HG02981 (cell line): ENCODE measurements around the gene ZNF282.

Experiments
- ATAC-seq: cut with Tn5 transposase; IDR thresholded peaks from one replicate; pipeline ENCODE4 v1.9.1; 2021; ENCODE audit warnings: mild to moderate bottlenecking, moderate library complexity; ENCODE audit not compliant: unreplicated experiment

The ZNF282 gene

DNA sequence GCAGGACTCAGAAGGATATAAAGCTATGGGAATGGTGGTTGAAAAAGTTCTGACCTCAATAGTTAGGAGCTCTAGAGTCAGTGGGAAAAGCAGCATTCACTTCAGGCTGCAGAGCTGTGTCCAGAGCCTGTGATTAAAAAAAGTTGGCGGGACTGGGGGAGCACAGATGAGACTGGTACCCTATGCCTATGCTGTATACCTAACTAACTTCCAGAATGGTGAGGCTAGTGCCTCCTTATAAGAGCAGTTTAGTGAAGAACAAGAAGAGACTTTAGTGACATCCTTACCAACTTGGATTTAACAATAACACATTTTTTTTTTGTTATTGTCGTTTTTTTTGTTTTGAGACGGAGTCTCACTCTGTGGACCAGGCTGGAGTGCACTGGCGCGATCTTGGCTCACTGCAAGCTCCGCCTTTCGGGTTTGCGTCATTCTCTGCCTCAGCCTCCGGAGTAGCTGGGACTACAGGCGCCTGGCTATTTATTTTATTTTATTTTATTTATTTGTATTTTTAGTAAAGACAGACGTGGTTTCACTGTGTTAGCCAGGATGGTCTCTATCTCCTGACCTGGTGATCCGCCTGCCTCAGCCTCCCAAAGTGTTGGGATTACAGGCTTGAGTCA is 6.6 kb upstream of the ZNF282 start:
- no peak for ATAC-seq

- ATAC-seq: no peak
Measured at GRCh38 chr7:149191851-149192250, 3.5 kb upstream of the ZNF282 start.

- no peak for ATAC-seq
Measured at GRCh38 chr7:149194799-149195179, 557 bp upstream of the ZNF282 start.

DNA sequence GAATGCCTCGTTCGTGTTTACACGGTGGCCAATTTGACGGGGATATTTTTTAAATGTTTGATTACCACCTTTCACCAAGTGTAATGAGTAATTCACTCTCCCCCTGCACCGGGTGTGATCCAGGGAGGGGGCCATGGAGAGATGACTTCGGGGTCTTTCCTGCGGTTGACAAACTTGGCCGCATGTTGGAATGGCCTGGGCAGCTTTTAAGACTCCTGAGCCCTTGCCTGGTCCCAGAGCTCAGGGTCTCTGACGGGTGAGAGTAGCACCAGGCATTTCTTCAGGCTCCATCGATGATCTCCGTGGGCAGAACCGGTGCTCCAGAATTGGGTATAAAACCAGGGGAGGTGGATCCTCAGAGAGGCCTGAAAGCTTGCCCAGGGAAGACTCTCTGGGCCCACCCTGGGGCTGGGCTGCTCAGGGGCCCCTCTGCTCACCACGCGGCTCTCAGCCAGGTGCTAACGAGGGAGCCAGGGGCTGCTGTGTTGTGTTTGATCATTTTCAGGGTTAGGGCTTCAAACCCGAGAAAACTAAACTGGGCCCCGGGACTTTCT is 882 bp downstream of the ZNF282 start:
- peak; percentile 7 for ATAC-seq

GRCh38 chr7:149196705-149197171 is 1.4 kb downstream of the ZNF282 start:
- ATAC-seq: peak; percentile 7

DNA sequence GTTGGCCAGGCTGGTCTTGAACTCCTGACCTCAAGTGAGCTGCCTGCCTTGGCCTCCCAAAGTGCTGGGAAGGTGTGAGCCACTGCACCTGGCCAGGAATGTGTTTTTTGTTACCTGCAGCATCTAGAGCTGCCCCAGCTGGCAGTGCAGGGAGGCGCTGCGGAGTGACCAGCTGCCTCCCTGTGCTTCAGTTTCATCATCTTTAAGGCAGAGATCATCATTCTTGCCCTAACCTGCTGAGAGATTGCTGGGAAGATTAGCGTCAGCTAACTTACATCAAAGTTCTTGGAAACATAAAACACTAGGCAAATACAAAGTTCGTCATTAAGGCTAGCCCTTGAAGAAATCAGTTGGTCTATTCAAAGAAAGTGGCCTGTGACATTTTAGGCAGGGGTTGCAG is 2.3 kb downstream of the ZNF282 start:
- ATAC-seq: no peak

DNA sequence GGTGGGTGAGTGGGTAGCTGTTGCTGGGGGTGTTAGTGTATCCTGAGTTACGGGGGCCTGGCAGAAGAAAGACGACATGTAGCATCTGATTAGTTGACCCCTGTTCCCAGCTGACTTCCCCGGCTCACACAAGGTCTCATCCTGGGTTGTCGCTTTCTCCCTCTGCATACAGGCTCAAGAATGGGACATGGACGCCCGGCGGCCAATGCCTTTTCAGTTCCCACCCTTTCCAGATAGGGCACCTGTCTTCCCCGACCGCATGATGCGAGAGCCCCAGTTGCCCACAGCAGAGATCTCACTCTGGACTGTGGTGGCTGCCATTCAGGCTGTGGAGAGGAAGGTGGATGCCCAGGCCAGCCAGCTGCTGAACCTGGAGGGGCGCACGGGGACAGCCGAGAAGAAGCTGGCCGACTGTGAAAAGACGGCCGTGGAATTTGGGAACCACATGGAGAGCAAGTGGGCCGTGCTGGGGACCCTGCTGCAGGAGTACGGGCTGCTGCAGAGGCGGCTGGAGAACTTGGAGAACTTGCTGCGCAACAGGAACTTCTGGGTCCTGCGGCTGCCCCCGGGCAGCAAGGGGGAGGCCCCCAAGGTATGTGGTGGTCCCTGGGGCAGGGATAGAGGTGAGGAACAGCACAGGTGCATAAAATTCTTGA is 2.9 kb downstream of the ZNF282 start:
- no peak for ATAC-seq

DNA sequence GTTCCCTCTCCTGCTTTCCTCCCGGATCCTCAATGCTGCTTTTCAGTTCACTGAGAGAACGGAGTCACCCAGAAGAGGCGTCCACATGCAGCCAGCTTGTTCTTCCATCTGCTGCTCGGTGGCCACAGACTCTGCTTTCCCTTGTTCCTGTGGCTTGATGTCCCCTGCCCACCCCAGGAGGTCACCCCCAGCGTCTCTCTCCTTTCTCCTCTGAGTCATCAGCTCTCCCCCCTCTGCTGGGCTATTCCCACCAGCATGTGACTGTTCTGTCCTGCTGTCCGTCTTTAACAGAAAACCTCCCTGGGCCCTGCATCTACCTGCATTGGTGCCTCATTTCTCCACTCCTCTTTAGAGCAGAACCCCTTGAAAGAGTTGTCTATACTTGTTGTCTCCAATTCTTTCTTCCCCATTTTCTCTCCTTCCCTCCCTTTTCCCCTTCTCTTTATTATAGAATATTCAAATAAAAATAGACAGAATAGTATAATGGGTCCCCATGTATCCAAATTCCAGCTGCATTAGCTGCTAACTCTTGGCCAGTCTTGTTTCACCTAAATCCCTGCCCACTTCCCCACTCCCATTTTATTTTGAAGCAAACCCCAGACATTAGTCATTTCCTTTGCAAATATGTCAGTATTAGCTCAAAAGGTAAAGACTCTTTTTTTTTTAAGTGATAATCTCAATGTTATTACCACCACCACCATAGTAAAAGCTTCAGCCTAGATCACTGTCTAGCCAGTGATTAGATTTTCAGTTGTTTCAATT is 4.1 kb downstream of the ZNF282 start:
- no peak for ATAC-seq

DNA sequence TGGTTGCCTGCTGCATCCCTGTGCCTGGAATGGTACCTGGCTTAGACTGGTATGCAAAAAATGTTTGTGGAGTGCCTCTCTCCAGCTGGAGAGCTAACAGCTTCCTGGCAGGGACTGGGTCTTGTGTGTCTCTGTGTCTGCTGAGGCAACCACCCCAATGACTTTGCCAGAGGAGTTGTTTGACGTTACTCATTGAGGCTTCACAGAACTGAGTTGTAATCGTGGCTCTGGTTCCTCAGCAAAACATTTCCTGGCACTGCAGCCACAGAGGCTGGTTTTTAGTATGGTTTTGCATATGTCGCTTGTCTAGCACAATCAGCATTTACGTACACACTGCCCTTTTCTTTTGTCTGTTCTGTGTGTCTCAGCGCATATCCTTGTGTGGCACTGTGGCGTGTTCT is 7.5 kb downstream of the ZNF282 start:
- ATAC-seq: no peak

GRCh38 chr7:149205690-149206381 is 10.5 kb downstream of the ZNF282 start:
- ATAC-seq: no peak

DNA sequence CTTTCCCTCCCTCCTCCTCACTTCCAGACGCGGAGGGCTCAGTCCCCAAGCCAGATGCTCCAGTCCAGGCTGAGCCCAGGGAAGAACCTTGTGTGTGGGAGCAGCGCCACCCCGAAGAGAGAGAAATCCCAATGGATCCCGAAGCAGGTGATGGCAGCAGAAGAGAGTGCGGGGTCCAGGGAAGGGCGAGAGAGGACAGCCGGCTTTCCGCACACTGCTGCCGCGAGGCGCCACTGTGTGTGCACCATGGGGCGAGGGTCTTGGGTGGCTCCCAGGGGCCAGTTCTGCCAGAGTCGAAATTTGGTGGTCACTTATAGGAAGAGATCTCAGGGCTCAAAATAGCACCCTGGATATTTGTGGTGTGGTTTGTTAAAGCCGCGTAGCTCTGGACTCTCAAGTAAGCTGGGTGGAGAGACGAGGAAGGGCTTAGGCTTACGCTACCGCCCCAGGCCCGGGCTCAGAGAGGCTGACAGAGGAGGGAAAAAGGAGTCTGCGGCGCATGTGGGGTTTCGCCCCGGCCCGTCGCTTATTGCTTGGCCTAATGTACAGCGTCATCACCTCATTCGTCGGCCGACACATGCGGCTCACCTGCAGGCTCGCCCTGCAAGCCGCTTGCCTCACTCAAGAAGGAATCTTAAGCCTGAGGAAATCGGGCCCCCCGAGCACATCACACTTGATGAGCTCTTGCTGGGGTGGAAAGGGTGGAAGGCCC is 12.1 kb downstream of the ZNF282 start:
- no peak for ATAC-seq

DNA sequence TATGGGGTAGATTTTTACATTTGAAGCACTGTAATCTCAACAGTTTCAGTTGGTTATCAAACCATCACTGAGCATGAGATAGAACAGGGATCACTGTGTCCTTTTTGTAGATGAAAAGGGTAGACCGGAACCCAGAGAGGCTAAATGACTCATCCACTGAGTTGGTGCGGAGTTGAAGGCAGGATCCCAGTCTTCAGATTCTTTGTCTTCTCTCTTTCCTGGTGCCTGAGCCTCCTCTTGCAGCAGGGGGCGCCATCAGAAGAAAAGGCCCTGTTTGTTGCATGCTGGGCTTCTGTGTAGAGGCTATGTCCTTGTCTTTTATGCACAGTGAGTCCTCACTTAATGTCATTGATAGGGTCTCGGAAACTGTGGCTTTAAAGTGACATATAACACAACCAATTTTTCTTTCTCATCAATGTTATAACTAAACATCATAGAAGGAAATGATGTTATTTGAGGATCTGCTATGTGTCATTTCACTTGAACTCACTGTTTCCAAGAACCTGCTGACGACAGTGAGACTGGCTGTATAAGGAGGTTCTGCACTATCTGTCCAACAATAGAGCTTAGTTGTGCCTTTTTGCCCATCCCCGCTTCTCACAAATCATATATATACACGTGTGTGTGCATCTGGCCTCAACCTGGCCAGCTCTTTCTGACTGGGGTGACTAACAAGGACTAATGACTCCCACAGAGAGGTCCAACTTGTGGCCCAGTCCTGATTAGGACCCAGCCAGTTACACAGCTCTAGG is 14.3 kb downstream of the ZNF282 start:
- no peak for ATAC-seq

DNA sequence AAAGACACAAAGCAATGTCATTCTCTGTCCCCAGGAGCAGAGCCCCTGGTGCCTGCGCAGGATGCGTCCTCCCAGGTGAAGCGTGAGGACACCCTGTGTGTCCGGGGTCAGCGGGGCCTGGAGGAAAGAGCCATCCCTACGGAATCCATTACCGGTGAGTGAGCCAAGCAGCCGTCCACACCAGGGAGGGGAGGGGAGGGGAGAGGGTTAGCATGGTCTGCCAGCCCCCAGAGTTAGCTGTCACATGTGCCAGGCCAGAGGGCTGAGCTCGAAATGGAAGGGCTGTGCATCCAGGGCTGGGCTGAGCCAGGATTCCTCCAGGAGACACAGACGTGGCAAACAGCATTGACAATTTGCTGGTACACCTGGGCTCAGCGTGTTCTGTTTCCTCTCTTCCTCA is 15.2 kb downstream of the ZNF282 start:
- no peak for ATAC-seq

DNA sequence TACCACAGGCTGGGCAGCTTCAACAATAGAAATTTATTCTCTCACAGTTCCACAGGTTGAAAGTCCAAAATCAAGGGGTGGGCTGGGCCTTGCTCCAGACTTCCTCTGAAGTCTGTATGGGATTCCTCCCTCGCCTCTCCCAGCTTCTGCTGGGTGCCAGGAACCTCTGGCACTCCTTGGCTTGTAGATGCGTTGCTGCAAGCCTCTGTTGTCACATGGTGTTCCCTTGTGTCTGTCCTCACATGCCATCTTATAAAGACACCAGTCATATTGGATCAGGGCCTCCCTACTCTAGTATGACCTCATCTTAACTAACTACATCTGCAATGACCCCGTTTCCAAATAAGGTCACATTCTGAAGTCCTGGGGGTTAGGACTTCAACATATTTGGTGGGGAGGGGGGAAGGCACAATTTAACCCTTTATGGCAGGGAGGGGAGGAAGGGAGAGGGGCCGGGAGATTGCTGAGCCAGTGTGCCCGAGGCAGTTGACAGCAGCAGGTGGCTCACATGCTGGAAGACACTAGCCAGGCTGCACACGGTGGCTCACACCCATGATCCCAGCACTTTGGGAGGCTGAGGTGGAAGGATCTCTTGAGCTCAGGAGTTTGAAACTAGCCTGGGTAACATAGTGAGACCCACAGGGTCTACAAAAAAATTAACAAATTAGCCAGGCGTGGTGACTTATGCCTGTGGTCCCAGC is 18.8 kb downstream of the ZNF282 start:
- no peak for ATAC-seq

- no peak for ATAC-seq
Measured at GRCh38 chr7:149216402-149216801, 21.1 kb downstream of the ZNF282 start.

DNA sequence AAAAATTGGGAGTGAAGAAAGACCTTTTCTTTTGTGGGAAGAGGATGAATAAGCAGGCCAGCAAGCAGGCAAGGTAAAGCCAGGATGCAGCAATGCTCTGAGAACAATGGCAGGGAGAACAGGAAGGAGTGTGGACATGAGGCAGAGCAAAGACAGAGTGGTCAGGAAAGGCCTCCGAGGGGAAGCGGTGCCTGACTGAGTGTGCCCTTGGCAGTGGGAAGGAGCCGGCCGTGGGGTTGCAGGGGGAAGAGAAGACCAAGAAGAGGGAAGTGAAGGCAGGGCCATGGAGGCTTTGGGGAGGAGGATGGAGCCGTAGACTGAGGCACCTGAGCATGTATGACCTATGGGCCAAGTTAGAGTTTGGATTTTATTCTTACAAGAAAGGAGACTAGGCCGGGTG is 22.2 kb downstream of the ZNF282 start:
- ATAC-seq: no peak

DNA sequence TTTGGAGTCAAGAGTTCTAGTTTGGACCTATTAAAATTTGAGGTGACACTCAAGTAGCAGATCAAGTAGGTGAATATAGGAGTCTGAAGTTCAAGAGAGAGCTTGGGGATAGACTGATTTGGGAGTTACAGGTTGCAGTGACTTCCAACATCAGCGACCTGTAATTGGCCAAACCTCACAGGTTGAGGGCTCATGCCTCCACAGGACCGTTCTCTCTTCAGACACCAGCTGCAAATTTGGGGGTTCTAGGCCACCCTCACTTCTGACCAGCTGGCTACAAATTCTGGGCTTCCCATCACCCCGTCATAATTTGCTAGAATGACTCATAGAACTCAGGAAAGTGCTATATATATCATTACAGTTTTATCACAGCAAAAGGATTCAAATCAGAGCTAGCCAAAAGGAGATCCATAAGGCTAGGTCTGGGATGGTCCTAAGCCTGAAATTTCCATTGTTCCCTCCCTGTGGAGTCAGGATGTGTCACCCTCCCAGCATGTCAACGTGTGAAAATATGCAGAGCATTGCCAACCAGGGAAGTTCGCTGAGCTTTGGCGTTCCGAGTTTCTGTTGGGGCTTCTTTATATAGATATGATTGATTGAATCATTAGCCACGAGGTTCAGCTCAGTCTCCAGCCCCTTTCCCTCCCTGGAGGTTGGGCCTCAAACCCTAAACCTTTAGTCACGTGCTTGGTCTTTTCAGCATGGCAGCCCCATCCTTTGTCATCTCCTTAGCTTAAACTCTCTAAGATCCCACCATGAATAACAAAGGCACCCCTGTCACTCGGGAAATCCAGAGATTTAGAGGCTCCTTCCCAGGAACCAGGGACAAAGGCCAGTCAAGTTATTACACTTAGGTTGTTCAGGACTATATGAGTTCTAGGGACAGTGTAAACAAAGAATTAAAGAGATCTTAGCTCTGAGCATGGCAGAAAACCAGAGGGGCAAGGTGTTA is 23.4 kb downstream of the ZNF282 start:
- ATAC-seq: no peak

GRCh38 chr7:149220534-149220933 is 25.2 kb downstream of the ZNF282 start:
- ATAC-seq: no peak
